AG20443 (cell line): ENCODE data around the gene CPT1C.
"Not testable (repeated sequence)": the region's sequence is repeated elsewhere in the genome, so short reads cannot be mapped to it uniquely, and the experiment has no call there.

Experiments used
- DNase-seq: peaks from one replicate; pipeline ENCODE4 v3.0.0; 2012; ENCODE audit warnings: low spot score, mixed read lengths

Gene CPT1C

DNA sequence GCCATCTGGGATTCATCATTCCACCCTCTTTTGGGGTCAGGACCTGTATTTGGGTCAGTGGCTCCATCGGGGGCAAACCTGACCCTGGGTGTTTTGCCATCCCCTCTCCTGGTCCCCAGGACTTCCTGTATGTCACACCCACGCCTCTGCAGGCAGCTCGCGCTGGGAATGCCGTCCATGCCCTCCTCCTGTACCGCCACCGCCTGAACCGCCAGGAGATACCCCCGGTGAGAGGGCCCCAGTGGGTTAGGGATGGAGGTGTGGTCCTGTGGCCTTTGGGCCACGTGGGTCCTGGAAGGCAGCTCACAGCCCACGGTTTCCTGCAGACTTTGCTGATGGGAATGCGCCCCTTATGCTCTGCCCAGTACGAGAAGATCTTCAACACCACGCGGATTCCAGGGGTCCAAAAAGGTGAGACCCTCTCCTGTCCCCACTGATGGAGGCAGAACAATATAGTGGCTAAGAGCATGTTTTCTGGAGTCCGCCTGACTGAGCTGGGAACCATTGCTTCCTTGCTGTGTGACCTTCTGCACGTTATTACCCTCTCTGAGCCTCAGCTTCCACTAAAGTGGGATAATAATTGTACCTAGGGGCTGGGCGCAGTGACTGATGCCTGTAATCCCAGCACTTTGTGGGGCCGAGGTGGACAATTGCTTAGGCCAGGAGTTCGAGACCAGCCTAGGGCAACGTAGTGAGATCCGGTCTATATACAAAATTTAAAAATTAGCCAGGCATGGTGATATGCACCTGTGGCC lies 14.1 kb downstream of the CPT1C start:
- DNase-seq, result no peak

GRCh38 chr19:49705919-49706318 lies 15.0 kb downstream of the CPT1C start:
- no peak for DNase-seq

- DNase-seq, result peak; percentile 54
These were observed 19.5 kb downstream of the CPT1C start for GRCh38 chr19:49710372-49710951.

DNA sequence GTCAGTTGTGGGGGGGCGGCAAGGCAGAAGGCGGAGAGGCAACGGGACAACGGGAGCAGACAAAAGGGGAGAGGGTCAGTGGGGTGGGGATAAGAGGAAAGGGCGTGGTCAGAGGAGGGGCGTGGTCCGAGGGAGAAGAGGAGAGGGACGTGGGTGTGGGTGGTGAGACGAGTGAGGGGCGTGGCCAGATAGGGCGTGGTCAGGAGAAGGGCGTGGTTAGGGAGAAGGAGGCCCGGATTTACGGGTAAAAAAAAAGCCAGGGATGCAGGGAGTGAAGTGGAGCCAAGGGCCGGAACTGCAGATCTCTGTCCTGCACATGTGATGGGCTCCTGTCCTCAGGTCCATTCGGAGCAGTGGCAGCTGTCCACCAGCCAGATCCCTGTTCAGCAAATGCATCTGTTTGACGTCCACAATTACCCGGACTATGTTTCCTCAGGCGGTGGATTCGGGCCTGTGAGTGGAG lies 21.5 kb downstream of the CPT1C start:
- peak; percentile 86 for DNase-seq

GRCh38 chr19:49713236-49713845 lies 22.4 kb downstream of the CPT1C start:
- DNase-seq, result no peak

DNA sequence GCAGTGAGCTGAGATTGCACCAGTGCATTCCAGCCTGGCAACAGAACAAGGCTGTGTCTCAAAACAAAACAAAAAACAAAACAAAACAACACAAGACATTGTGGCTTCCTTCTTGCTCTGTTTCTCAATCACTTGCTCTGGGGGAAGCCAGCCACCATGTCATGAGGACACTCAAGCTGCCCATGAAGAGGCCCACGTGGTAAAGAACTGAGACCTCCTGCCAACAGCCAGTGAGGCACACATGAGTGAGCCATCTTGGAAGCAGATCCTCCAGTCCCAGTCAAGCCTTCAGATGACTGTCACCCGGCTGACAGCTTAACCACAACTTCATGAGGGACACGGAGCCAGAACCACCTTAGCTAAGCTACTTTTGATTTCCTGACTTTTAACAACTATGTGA lies 25.2 kb downstream of the CPT1C start:
- DNase-seq, result no peak

DNA sequence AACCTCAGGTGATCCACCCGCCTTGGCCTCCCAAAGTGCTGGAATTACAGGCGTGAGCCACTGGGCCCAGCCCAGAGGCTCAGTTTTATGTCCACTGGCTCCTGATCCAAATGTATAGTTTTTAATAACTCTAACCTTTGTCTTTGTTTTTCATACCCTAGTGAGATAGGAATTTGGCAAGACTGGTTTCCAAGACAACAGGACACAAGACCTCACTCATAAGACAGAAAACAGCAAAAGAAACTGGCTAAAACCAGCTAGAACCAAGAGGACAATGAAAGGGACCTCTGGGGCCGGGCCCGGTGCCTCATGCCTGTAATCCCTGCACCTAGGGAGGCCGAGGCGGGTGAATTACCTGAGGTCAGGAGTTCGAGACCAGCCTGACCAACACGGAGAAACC lies 27.6 kb downstream of the CPT1C start:
- DNase-seq, result no peak

GRCh38 chr19:49718991-49719390 lies 28.1 kb downstream of the CPT1C start:
- no peak for DNase-seq

DNA sequence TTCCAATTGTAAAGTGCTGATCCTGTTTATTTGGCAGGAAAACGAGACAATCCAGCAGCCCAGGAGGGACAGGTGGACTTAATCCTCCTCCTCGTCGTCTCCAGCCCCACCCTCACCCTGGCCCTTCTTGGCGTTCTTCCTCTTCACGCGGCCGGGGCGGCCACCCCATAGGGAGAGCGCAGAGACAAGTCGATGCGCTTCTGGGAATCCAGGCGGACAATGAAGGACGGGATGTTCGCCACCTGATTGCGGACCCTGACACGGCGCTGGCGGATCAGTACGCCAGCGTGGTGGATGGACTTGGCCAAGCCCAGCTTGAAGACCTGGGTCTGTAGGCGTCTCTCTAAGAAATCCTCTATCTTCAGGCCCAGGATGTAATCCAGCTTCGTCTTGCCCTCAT lies 28.5 kb downstream of the CPT1C start:
- not testable (repeated sequence) for DNase-seq

GRCh38 chr19:49727217-49728030 lies 36.5 kb downstream of the CPT1C start:
- peak; percentile 62 for DNase-seq

DNA sequence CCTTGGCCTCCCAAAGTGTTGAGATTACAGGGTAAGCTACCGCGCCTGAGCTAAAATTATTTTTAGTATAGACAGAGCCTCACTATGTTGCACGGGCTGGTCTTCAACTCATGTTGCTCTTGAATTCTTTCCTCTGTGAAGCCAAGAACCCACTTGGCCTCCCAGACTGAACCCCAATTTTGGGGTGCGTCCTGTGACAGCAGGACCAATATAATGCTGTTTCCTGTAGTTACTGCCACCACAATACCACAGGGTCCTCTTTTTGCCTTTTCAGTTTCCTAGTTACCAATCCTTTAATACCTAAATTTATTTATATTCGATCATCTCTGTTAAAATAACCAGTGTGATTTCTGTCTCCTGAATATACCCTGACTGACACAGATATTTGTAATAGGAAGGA lies 39.2 kb downstream of the CPT1C start:
- no peak for DNase-seq

DNA sequence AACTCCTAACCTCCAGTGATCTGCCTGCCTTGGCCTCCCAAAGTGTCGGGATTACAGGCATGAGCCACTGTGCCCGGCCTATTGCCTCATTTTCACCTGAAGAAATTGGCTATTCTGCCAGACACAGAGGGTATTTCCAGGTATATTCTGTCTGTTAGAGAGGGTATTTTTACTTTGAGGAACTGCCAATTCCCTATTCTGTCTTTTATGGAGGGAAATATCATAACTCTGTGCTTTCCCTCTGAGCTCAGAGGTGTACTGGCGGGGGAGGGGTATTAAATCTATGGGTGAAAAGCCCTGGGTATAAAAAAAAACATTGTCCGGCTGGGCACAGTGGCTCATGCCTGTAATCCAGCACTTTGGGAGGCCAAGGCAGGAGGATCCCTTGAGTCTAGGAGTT lies 47.4 kb downstream of the CPT1C start:
- DNase-seq, result no peak

DNA sequence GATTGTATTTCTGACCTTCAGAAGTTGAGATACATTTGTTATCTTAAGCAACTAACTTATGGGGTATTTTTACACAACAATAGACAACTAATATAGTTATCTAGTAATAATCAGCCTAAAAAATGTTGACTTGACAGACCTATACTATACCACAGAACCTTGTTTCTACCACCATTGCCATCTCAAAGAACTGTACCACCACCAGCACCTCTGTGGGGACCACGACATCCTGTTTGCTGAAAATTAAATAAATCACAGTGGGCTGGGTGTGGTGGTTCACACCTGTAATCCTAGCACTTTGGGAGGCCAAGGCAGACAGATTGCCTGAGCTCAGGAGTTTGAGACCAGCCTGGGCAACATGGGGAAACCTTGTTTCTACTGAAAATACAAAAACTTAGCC lies 48.2 kb downstream of the CPT1C start:
- no peak for DNase-seq

GRCh38 chr19:49739933-49740332 lies 49.0 kb downstream of the CPT1C start:
- no peak for DNase-seq

- DNase-seq, result no peak
These were observed 50.4 kb downstream of the CPT1C start for GRCh38 chr19:49741210-49741844.

DNA sequence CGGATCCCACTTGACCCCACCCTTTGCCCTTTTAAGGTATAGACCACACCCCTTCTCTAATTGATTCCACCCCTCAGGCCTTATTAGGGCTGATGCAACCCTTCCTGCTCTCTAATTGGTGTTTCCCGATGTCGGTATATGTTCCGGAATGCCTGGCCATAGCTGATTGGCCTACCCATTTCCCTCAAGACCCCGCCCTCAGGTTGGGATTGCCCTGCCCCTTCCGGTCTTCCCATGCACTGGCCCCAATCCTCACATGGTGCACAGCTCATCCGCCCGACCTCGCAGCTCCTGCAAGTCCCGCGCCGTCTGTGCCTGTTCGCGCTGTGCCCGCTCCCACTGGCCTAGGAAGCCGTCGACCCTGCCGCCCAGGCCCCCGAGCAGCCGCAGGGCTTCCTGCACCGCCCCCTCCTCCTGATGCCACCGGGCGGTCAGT lies 54.0 kb downstream of the CPT1C start:
- DNase-seq, result no peak

DNA sequence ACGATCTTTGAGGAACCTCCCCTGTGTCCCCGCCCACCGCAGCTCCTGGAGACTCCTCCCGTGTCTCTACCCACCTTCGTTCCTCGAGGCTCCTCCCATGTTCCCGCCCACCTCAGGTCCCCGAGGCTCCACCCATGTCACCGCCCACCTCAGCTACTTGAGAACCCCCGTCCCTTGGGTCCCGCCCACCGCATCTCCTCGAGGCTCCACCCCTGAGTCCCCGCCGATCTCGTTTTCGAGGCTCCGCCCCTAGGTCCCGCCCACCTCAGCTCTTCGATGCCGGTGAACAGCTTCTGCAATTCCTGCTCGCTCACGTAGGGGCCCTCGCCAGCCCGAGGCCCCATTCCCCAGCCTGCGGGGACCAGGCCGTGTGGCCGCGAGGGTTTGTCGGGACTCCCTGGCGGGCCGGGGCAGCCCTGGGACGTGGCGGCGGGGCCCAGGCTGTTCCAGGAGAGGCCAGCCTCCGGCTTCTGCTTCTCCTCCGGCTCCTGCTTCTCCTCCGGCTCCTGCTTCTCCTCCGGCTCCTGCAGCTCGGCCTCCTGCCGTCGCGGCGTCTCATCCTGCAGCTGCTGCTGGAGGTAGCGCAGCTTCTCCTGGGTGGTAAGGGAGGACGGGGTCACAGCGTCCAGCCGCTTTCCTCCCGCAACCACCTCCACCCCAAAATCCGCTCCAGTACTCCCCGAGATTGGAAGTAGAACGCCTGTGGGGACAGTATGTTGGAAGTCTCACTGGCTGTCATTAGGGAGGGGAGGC lies 55.5 kb downstream of the CPT1C start:
- peak; percentile 86 for DNase-seq

DNA sequence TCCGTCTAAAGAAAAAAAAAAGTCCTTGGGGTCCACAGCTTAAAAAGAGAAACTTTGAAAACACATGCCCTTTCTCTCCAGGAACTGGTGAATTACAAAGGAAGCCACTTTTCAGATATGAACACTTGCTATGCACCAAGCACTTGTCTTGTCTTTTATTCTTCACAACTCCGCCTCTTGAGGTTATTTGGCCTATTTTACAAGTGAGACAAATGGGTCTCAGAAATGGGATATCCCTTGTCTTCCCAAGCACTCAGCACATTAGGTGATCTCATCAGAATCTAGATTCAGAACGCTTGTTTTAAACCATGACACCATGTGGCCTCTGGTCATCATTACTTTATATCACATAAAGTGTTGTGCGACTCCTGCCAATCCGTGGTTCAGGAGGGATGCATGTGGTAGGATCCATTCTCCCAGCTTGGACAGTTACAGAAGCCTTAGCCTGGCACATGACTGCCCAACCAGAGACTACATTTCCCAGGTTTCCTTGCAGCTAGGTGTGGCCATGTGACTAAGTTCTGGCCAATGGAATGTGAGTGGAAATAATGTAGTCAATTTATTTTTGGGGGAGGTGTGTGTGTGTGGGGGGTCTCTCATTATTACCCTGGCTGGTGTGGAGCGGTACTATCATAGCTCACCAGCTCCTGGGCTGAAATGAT lies 58.3 kb downstream of the CPT1C start:
- peak; percentile 37 for DNase-seq

DNA sequence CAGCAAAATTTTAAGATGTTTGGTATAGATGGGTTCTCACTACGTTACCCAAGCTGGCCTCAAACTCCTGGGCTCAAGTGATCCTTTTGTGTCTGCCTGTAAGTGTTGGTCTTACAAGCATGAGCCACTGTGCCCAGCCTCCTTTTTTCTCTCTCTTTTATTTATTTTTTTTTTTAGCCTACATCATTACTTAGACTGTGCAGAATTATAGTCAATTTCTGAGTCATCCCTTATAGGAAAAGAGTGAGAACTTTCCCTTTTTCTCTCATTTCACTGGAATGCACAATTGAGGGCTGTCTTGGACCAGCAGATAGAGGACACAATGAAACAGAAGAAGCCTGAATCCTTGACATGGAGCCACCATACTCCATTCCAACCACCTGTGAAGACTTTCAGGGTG lies 58.9 kb downstream of the CPT1C start:
- no peak for DNase-seq

DNA sequence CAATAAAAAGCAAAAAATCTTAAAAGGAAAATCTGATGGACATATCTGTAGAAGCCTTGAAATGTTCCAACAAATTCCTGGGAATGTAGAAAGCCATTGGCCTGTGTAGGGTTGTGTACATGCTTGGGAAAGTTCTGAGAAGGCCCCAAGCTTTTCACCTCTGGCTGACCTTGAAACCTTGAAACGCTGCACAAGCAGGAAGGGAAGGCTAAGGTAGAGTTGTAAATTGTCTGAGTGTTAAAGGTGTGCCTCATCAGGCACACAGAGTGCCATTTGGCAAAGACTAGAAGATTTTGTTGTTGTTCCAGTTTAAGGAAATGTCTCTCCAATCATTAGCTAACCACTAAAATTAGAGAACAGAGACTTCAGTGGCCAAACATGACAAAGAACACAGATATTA lies 61.8 kb downstream of the CPT1C start:
- DNase-seq, result no peak

DNA sequence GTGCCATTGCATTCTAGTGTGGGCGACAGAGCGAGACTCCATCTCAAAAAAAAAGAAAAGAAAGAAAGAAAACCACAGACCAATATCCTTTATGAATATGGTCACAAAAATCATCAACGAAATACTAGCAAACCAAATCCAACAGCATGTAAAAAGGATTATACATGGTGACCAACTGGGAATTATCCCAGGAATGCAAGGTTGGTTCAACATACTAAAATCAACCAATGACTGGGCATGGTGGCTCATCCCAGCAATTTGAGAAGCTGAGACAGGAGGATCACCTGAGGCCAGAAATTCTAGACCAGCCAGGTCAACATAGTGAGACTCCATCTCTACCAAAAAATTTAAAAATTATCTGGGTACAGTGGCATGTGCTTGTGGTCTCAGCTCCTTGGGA lies 65.0 kb downstream of the CPT1C start:
- DNase-seq, result no peak
